Stimulated activated naive B cell treated with anti-CD40 and anti-IgM and Interleukin-4, amounts not matched to agents 10 μg/mL and 1 μg/mL and 100 μg/mL, for 72 hours (primary cell): Measurements from ENCODE around the gene SF3A2.

Source experiments
- ATAC-seq, 2 donors: fragments of 150-1000 bp; cut with Tn5 transposase; replicated peaks; 2 replicates each; pipeline ENCODE4 v1.10.0; 2021; ENCODE audit warnings: moderate library complexity in 1 of 2
- DNase-seq: peaks from one replicate; pipeline ENCODE4 v3.0.0; 2021
- H3K27ac Mint-ChIP-seq: one replicate; pipeline ENCODE4 v1.8.0; 2022; ENCODE audit warnings: mild to moderate bottlenecking, mixed read lengths
- H3K27me3 Mint-ChIP-seq, 2 donors: one replicate each; pipeline ENCODE4 v1.8.0; 2022; ENCODE audit warnings: mixed read lengths in 2 of 2
- H3K36me3 Mint-ChIP-seq, 2 donors: one replicate each; pipeline ENCODE4 v1.8.0; 2022; ENCODE audit warnings: mixed read lengths in 2 of 2, mild to moderate bottlenecking in 1 of 2
- H3K4me1 Mint-ChIP-seq, 2 donors: one replicate each; pipeline ENCODE4 v1.8.0; 2022; ENCODE audit warnings: mixed read lengths in 2 of 2, mild to moderate bottlenecking in 1 of 2
- H3K4me3 Mint-ChIP-seq, 2 donors: one replicate each; pipeline ENCODE4 v1.8.0; 2022; ENCODE audit warnings: mild to moderate bottlenecking in 2 of 2, mixed read lengths in 2 of 2, moderate library complexity in 1 of 2
- H3K9me3 Mint-ChIP-seq, 2 donors: one replicate each; pipeline ENCODE4 v1.8.0; 2022; ENCODE audit warnings: mixed read lengths in 2 of 2, mild to moderate bottlenecking in 1 of 2

SF3A2 gene

GRCh38 chr19:2236314-2237050 lies at the start of gene SF3A2, which contains the start of gene PLEKHJ1:
Gene SF3A2 (plus strand): TSS chr19:2236824. CDS start chr19:2243419, 6,595 bp downstream.
Gene PLEKHJ1 (minus strand): TSS chr19:2236329. CDS start chr19:2236248, 81 bp downstream.
- DNase-seq = peak; percentile 97
- ATAC-seq = peak; percentile 83 to 86
- H3K4me1 Mint-ChIP-seq = peaks cover 56 to 87% of the 10 kb centered on the region in 2 donors

DNA sequence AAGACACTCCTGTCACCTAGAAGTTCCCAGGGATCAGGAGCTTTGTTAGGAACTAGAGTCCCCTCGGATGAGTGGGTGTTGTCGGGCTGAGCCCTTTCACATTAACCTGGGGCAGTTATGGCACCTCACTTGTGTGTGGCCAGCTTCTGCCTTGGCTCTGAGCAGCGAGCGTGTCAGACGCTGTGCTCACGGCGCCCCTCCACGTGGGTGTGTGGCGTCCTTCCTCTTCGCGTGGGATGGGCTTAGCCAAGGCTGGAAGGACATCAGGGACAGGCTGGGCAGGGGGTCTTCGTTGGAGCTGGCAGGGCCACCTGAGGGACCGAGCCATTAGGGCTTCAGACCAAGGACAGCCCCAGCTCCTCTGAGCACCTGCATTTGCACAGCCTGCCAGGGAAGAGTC lies 49.5 kb upstream of the SF3A2 start:
- DNase-seq (no peak), ATAC-seq (no peak)
- Mint-ChIP-seq H3K9me3 (peaks cover 0 to 3% of the 10 kb centered on the region in 2 donors), H3K27me3 (no peaks in the 10 kb centered on the region), H3K4me1 (peaks cover 40 to 83% of the 10 kb centered on the region in 2 donors), H3K36me3 (peaks cover 63 to 71% of the 10 kb centered on the region in 2 donors), H3K4me3 (peak overlapping the region; percentile 48 to 71), H3K27ac (peak overlapping the region; percentile 77)

More at GRCh38 chr19:2236314-2237050, at the start of gene SF3A2, which contains the start of gene PLEKHJ1:
- H3K27ac Mint-ChIP-seq = peak within 1 kb of the TSS; percentile 99
- H3K4me3 Mint-ChIP-seq = peak within 1 kb of the TSS; percentile 93 to 98
- no peaks in the 10 kb centered on the region for H3K27me3 Mint-ChIP-seq
- no peaks in the 10 kb centered on the region for H3K9me3 Mint-ChIP-seq
- peaks cover 59 to 61% of the 10 kb centered on the region in 2 donors for H3K36me3 Mint-ChIP-seq

DNA sequence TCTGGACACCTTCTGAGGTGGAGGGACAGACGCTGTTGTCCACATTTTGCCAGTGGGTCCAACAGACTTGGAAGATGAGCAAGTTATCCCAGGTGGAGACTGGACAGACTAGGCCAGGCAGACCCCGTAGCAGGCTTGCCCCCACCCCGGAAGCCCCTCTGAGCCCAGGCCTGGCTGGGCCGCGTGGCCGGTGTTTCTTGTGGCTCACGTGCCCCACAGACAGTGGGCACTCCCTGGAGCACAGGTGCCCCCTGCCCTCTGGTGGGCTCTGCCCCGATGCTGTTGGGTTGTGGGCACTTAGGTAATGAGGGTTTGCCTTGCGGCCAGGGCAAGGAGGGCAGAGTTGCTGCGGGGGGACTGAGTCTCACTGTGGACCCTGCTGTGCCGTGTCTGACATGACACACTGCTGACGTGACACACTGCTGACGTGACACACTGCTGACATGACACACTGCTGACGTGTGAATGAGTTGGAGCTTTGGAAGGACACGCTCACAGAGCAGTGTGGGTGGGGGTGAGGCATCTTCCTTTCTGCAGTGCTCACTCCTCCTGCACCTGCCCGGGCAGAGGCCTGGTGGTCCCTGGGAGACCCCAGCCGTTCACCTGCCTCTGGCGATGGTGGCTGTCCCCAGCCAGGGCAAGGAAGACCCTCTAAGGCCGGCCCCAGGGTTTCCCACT lies 47.8 kb upstream of the SF3A2 start:
- DNase-seq (no peak), ATAC-seq (no peak)
- Mint-ChIP-seq H3K27ac (peak overlapping the region; percentile 65), H3K36me3 (peaks cover 69 to 80% of the 10 kb centered on the region in 2 donors), H3K4me1 (peaks cover 30 to 74% of the 10 kb centered on the region in 2 donors), H3K9me3 (peaks cover 0 to 3% of the 10 kb centered on the region in 2 donors), H3K4me3 (peak overlapping the region in 1 of 2 donors; percentile 20), H3K27me3 (no peaks in the 10 kb centered on the region)

DNA sequence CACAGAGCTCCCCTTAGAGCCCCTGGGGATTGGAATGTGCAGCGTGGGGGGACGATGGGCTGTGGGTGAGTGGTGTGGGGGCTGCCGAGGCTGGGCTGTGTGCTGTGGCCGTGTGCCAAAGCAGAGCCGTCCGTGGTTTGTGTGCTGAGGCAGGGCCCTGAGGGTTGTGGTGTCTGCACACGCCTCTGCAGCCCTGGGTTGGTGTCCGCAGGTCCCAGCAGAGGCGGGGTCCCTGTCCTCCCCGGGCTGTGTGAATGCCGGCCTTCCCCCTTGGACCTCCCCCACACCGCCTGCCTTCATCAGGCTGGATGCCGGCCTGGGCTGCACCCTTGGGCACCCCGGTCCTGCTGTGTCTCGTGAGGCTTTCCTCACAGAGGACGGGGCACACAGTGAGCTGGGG lies 46.7 kb upstream of the SF3A2 start:
- H3K27ac Mint-ChIP-seq = no peak overlapping the region
- DNase-seq (no peak), ATAC-seq (no peak)
- H3K4me3 Mint-ChIP-seq = no peak overlapping the region
- H3K4me1 Mint-ChIP-seq = peaks cover 23 to 64% of the 10 kb centered on the region in 2 donors
- H3K9me3 Mint-ChIP-seq = peaks cover 0 to 3% of the 10 kb centered on the region in 2 donors
- peaks cover 65 to 74% of the 10 kb centered on the region in 2 donors for H3K36me3 Mint-ChIP-seq
- no peaks in the 10 kb centered on the region for H3K27me3 Mint-ChIP-seq

DNA sequence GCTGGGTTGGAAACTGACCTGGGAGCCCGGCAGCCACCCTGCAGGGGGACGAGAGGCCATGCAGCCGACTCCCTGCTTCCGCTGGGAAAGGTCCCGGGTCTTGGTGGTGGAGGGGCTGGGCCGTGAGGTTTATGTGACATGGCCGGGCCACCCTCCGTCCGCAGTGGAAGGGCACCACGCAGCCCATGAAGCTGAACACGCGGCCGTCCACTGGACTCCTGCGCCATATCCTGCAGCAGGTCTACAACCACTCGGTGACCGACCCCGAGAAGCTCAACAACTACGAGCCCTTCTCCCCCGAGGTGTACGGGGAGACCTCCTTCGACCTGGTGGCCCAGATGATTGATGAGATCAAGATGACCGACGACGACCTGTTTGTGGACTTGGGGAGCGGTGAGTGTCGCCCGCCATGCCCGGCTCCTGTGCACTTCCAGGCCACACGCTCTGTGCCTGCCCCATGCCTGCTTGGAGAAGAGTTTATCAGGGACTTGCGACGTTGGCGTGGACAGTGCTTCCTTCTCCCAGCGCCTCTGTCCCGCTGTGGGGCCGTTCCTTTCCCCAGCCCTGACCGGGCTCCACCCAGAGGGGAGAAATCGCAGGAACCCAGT lies 45.7 kb upstream of the SF3A2 start:
- Mint-ChIP-seq H3K4me3 (peak overlapping the region in 1 of 2 donors; percentile 30), H3K27ac (no peak overlapping the region)
- no peak for ATAC-seq

GRCh38 chr19:2191456-2192310 lies 44.9 kb upstream of the SF3A2 start:
- H3K27me3 Mint-ChIP-seq = no peaks in the 10 kb centered on the region
- H3K36me3 Mint-ChIP-seq = peaks cover 59 to 63% of the 10 kb centered on the region in 2 donors
- DNase-seq (no peak), ATAC-seq (no peak)
- H3K27ac Mint-ChIP-seq = no peak overlapping the region
- no peak overlapping the region for H3K4me3 Mint-ChIP-seq
- H3K9me3 Mint-ChIP-seq = peaks cover 0 to 3% of the 10 kb centered on the region in 2 donors
- H3K4me1 Mint-ChIP-seq = peaks cover 20 to 49% of the 10 kb centered on the region in 2 donors

More for the DNA sequence above, 45.7 kb upstream of the SF3A2 start:
- H3K4me1 Mint-ChIP-seq = peaks cover 21 to 53% of the 10 kb centered on the region in 2 donors
- no peak for DNase-seq
- peaks cover 63 to 67% of the 10 kb centered on the region in 2 donors for H3K36me3 Mint-ChIP-seq
- peaks cover 0 to 3% of the 10 kb centered on the region in 2 donors for H3K9me3 Mint-ChIP-seq
- no peaks in the 10 kb centered on the region for H3K27me3 Mint-ChIP-seq

DNA sequence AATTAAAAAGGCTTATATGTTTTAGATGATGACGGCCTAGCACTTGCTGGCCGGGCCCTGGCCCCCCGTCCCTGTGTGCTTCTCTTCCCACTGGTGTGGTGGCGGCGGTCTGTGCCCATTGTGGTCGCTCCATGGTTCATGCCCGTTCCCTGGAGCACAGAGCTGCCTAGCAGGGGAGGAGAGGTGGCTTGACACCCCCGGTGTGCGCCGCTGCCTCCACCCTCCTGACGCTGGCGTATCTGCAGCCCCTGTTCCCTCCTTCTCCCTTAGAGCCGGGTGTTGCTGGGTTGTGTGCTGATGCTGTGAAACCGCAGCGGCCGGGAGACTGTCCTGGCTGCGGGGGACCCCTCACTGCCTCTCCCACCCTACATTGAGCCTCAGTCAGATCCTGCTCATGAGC lies 43.8 kb upstream of the SF3A2 start:
- DNase-seq (no peak), ATAC-seq (no peak)
- H3K27me3 Mint-ChIP-seq = no peaks in the 10 kb centered on the region
- H3K9me3 Mint-ChIP-seq = no peaks in the 10 kb centered on the region
- H3K4me3 Mint-ChIP-seq = no peak overlapping the region
- peaks cover 59 to 64% of the 10 kb centered on the region in 2 donors for H3K36me3 Mint-ChIP-seq
- H3K27ac Mint-ChIP-seq = peak overlapping the region; percentile 62
- peaks cover 17 to 48% of the 10 kb centered on the region in 2 donors for H3K4me1 Mint-ChIP-seq

GRCh38 chr19:2193807-2194206 lies 42.8 kb upstream of the SF3A2 start:
- Mint-ChIP-seq H3K36me3 (peaks cover 61 to 62% of the 10 kb centered on the region in 2 donors), H3K4me3 (no peak overlapping the region), H3K4me1 (peaks cover 14 to 42% of the 10 kb centered on the region in 2 donors)

GRCh38 chr19:2194513-2195078 lies 42.0 kb upstream of the SF3A2 start:
- Mint-ChIP-seq H3K27me3 (no peaks in the 10 kb centered on the region), H3K9me3 (no peaks in the 10 kb centered on the region), H3K4me1 (peaks cover 13 to 38% of the 10 kb centered on the region in 2 donors), H3K4me3 (no peak overlapping the region), H3K36me3 (peaks cover 60% of the 10 kb centered on the region in 2 donors), H3K27ac (no peak overlapping the region)
- ATAC-seq = no peak
- DNase-seq = no peak

More at GRCh38 chr19:2193807-2194206, 42.8 kb upstream of the SF3A2 start:
- no peaks in the 10 kb centered on the region for H3K9me3 Mint-ChIP-seq
- H3K27ac Mint-ChIP-seq = no peak overlapping the region
- DNase-seq (no peak), ATAC-seq (no peak)
- no peaks in the 10 kb centered on the region for H3K27me3 Mint-ChIP-seq

GRCh38 chr19:2195361-2195760 lies 41.3 kb upstream of the SF3A2 start:
- peaks cover 56 to 58% of the 10 kb centered on the region in 2 donors for H3K36me3 Mint-ChIP-seq
- H3K4me1 Mint-ChIP-seq = peaks cover 13 to 38% of the 10 kb centered on the region in 2 donors
- no peaks in the 10 kb centered on the region for H3K9me3 Mint-ChIP-seq
- DNase-seq (no peak), ATAC-seq (no peak)
- H3K4me3 Mint-ChIP-seq = no peak overlapping the region
- H3K27me3 Mint-ChIP-seq = no peaks in the 10 kb centered on the region
- peak overlapping the region; percentile 81 for H3K27ac Mint-ChIP-seq

- DNase-seq = no peak
- H3K27ac Mint-ChIP-seq = no peak overlapping the region
- ATAC-seq = no peak
- H3K36me3 Mint-ChIP-seq = peaks cover 56 to 57% of the 10 kb centered on the region in 2 donors
- peaks cover 13 to 37% of the 10 kb centered on the region in 2 donors for H3K4me1 Mint-ChIP-seq
- H3K27me3 Mint-ChIP-seq = no peaks in the 10 kb centered on the region
- no peaks in the 10 kb centered on the region for H3K9me3 Mint-ChIP-seq
- no peak overlapping the region for H3K4me3 Mint-ChIP-seq
Observed at GRCh38 chr19:2195914-2196313, 40.7 kb upstream of the SF3A2 start.

DNA sequence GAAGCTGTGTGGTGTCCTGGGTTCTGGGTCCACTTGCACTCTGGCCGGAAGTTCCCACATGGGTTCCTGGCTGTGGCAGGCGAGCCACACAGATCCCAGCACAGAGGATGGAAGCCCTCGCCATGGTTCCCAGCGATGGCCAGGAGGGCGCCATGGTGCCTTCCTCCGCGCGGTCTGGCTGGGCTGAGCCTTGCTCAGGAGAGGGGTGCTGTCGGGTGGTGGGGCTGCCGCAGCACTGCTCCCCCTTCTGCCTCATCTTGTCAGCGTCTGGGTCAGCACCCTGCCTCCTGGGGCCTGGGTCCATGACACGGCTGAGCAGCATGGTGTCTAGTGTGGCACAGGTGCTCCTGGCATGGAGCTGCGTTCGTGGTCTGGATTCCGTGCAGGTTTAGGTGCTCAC lies 39.4 kb upstream of the SF3A2 start:
- H3K27me3 Mint-ChIP-seq = no peaks in the 10 kb centered on the region
- ATAC-seq = no peak
- H3K27ac Mint-ChIP-seq = peak overlapping the region; percentile 27
- peaks cover 54 to 60% of the 10 kb centered on the region in 2 donors for H3K36me3 Mint-ChIP-seq
- H3K4me3 Mint-ChIP-seq = no peak overlapping the region
- peaks cover 19 to 28% of the 10 kb centered on the region in 2 donors for H3K4me1 Mint-ChIP-seq
- no peak for DNase-seq
- no peaks in the 10 kb centered on the region for H3K9me3 Mint-ChIP-seq

DNA sequence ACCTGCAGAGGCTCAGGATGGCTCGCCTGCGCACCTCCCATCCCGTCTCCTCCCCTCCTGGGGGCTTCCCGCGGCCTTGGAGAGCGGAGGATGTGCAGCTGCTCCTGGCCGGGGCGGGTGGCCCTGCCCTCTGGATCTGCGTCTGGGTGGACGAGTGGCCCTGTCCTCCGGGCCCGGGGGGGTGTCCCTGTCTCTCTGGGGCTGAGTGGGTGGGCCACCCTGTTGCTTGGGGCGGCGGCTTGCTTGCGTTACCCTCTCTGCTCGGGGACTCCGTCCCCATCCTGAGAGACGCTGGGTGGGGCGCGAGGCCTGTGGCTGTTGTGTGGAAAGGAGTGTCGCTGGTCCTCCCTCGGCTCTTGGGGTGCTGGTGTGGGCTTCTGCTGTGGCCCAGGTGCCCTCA lies 38.3 kb upstream of the SF3A2 start:
- H3K27ac Mint-ChIP-seq = no peak overlapping the region
- H3K4me3 Mint-ChIP-seq = no peak overlapping the region
- no peak for DNase-seq
- H3K9me3 Mint-ChIP-seq = no peaks in the 10 kb centered on the region
- no peaks in the 10 kb centered on the region for H3K27me3 Mint-ChIP-seq
- no peak for ATAC-seq
- peaks cover 48 to 53% of the 10 kb centered on the region in 2 donors for H3K36me3 Mint-ChIP-seq
- peaks cover 19 to 24% of the 10 kb centered on the region in 2 donors for H3K4me1 Mint-ChIP-seq
